ENCODE measurements around the gene STIM1.

STIM1 gene

GRCh38 chr11:4060182-4060923, 204.9 kb downstream of the STIM1 start:
- ChIA-PET POLR2A (no interaction called here), CTCF (interaction anchor here (1.0 to 34.0 kb wide), 6 partner anchors 13 to 235 kb away, joined by 3 to 1411 read pairs (median 4); partner anchors contain the start of genes RHOG and STIM1)
- no peak for DNase-seq (ENCODE audit: extremely low spot score)
- TF ChIP-seq CTCF (IDR thresholded peaks at IDR 0.05; ENCODE audit: control extremely low read depth, extremely low read depth, low read depth, missing control alignments): no peak

GRCh38 chr11:4061700-4062099, 206.2 kb downstream of the STIM1 start:
- DNase-seq (ENCODE audit: extremely low spot score): no peak
- ChIA-PET CTCF (interaction anchor here (1.1 to 34.0 kb wide), 4 partner anchors 12 to 237 kb away, joined by 3 to 1411 read pairs (median 56); partner anchors contain the start of genes RHOG and STIM1), POLR2A (no interaction called here)
- TF ChIP-seq CTCF (IDR thresholded peaks at IDR 0.05; ENCODE audit: control extremely low read depth, extremely low read depth, low read depth, missing control alignments): no peak

- CTCF ChIA-PET: interaction anchor here (0.6 to 34.0 kb wide), 6 partner anchors 8 to 213 kb away, joined by 3 to 1411 read pairs (median 11); partner anchors contain the start of genes RHOG and STIM1
- no peak for DNase-seq (ENCODE audit: extremely low spot score)
- TF ChIP-seq CTCF (IDR thresholded peaks at IDR 0.05; ENCODE audit: control extremely low read depth, extremely low read depth, low read depth, missing control alignments): no peak
- POLR2A ChIA-PET: no interaction called here
Measured at GRCh38 chr11:4063348-4063747, 207.9 kb downstream of the STIM1 start.

GRCh38 chr11:4064278-4064955, 209.0 kb downstream of the STIM1 start:
- CTCF ChIA-PET: interaction anchor here (0.6 to 34.0 kb wide), 10 partner anchors 9 to 266 kb away, joined by 3 to 1411 read pairs (median 3); partner anchors contain the start of genes RHOG and STIM1
- no peak for DNase-seq (ENCODE audit: extremely low spot score)
- POLR2A ChIA-PET: interaction anchor here (0.5 kb wide), 1 partner anchor 15 kb away, joined by 4 read pairs; no protein-coding TSS in a partner anchor
- TF ChIP-seq CTCF (IDR thresholded peaks at IDR 0.05; ENCODE audit: control extremely low read depth, extremely low read depth, low read depth, missing control alignments): no peak

- ChIA-PET CTCF (interaction anchor here (1.1 to 34.0 kb wide), 6 partner anchors 8 to 240 kb away, joined by 3 to 1411 read pairs (median 11); partner anchors contain the start of genes RHOG and STIM1), POLR2A (no interaction called here)
- DNase-seq (ENCODE audit: extremely low spot score): no peak
- TF ChIP-seq CTCF (IDR thresholded peaks at IDR 0.05; ENCODE audit: control extremely low read depth, extremely low read depth, low read depth, missing control alignments): no peak
Measured at GRCh38 chr11:4065086-4065485, 209.6 kb downstream of the STIM1 start.

GRCh38 chr11:4065601-4066377, 210.3 kb downstream of the STIM1 start:
- ChIA-PET POLR2A (no interaction called here), CTCF (interaction anchor here (1.1 to 34.0 kb wide), 6 partner anchors 8 to 216 kb away, joined by 3 to 1411 read pairs (median 10); partner anchors contain the start of genes RHOG and STIM1)
- no peak for DNase-seq (ENCODE audit: extremely low spot score)
- no peak for TF ChIP-seq CTCF (IDR thresholded peaks at IDR 0.05; ENCODE audit: control extremely low read depth, extremely low read depth, low read depth, missing control alignments)

All from GM10248 (cell line).